OCI-LY7 (cell line): Measurements from ENCODE around the gene RBP3.

ENCODE experiments used
- CTCF ChIP-seq: fragments of 200-600 bp; sonication (generic); conservative IDR thresholded peaks from 2 replicates; pipeline ENCODE4 v1.5.1; 2014; ENCODE audit warnings: mild to moderate bottlenecking, antibody characterized with exemption, low read length, moderate library complexity, mixed read lengths
- EZH2phosphoT487 ChIP-seq: fragments of 200-600 bp; sonication (generic); IDR thresholded peaks from 2 replicates; pipeline ENCODE4 v1.6.1; 2018; ENCODE audit warnings: low read depth, borderline replicate concordance, mild to moderate bottlenecking, mixed run types, antibody characterized with exemption, low read length, moderate library complexity, mixed read lengths

GRCh38 chr10:47368431-47369180 is 20.4 kb downstream of the RBP3 start:
- TF ChIP-seq CTCF (no peak), EZH2phosphoT487 (no peak)
